CD4-positive, alpha-beta T cell (primary cell): Measurements from ENCODE around the gene SETD3. TPM values are rescaled to one million over a fixed set of nuclear protein-coding genes. Genes with fewer than 3 reads are reported as not detected.

Experiments used
- ATAC-seq: fragments of 200-7000 bp; cut with Tn5 transposase; one replicate; pipeline ENCODE4 v1.10.0; 2022; ENCODE audit warnings: mild to moderate bottlenecking; ENCODE audit not compliant: poor library complexity
- CTCF ChIA-PET: fragments of 350-600 bp; sonication (Branson Sonifier 250); formaldehyde crosslinking; loops from one replicate; lab custom pipeline; 2021; ENCODE audit warnings: antibody characterized with exemption, inconsistent platforms; lab: Charles Lee
- POLR2A ChIA-PET: fragments of 350-600 bp; sonication (Branson Sonifier 250); formaldehyde crosslinking; loops from one replicate; lab custom pipeline; 2021; ENCODE audit warnings: antibody characterized with exemption, inconsistent platforms; lab: Charles Lee
- DNase-seq, 14 experiments: peaks; one replicate each; pipeline ENCODE4 v3.0.0-alpha.2; 2013 to 2020; ENCODE audit warnings: mixed read lengths in 2 of 14
- H3K27ac ChIP-seq, 2 donors: one replicate each; pipeline versions ENCODE4 v1.5.1 to v1.7.0; 2013; ENCODE audit warnings: low read length in 2 of 2, low read depth in 1 of 2, mild to moderate bottlenecking in 1 of 2
- H3K27me3 ChIP-seq, 2 experiments: 1 replicate in 1 of 2; 2 replicates in 1 of 2; pipeline versions ENCODE4 v1.6.1 to v1.7.0; 2013; ENCODE audit warnings: low read length in 2 of 2, control low read depth in 1 of 2, mild to moderate bottlenecking in 1 of 2, moderate library complexity in 1 of 2; ENCODE audit not compliant: insufficient read depth in 2 of 2, control insufficient read depth in 1 of 2
- H3K36me3 ChIP-seq: one replicate; pipeline ENCODE4 v1.6.1; 2013; ENCODE audit warnings: low read length, control low read depth; ENCODE audit not compliant: insufficient read depth
- H3K4me1 ChIP-seq: one replicate; pipeline ENCODE4 v1.6.1; 2013; ENCODE audit warnings: low read length, control low read depth; ENCODE audit not compliant: insufficient read depth
- H3K4me3 ChIP-seq: one replicate; pipeline ENCODE4 v1.5.1; 2013; ENCODE audit warnings: mild to moderate bottlenecking, low read length, moderate library complexity
- H3K9me3 ChIP-seq, 2 experiments: 1 replicate in 1 of 2; 2 replicates in 1 of 2; pipeline versions ENCODE4 v1.6.1 to v1.7.0; 2013; ENCODE audit warnings: low read length in 2 of 2, mild to moderate bottlenecking in 2 of 2, control low read depth in 1 of 2, moderate library complexity in 1 of 2; ENCODE audit not compliant: control insufficient read depth in 1 of 2, insufficient read depth in 1 of 2
- H3K27ac Mint-ChIP-seq: one replicate; pipeline ENCODE4 v1.8.0; 2020; ENCODE audit warnings: mixed read lengths
- H3K27me3 Mint-ChIP-seq: one replicate; pipeline ENCODE4 v1.8.0; 2021; ENCODE audit warnings: mixed read lengths
- H3K36me3 Mint-ChIP-seq: one replicate; pipeline ENCODE4 v1.8.0; 2021; ENCODE audit warnings: low read depth, mixed read lengths
- H3K4me1 Mint-ChIP-seq: one replicate; pipeline ENCODE4 v1.8.0; 2021; ENCODE audit warnings: low read depth, mixed read lengths
- H3K4me3 Mint-ChIP-seq: one replicate; pipeline ENCODE4 v1.8.0; 2020; ENCODE audit warnings: mild to moderate bottlenecking, mixed read lengths
- H3K9me3 Mint-ChIP-seq: one replicate; pipeline ENCODE4 v1.8.0; 2020; ENCODE audit warnings: mixed read lengths
- CTCF ChIP-seq: fragments of 200-600 bp; IDR thresholded peaks from one replicate; pipeline ENCODE4 v1.8.0; 2022; ENCODE audit warnings: antibody characterized with exemption, mild to moderate bottlenecking
- intact Hi-C, 2 experiments: fragments of 100-400 bp; cut with DNase I in 1 of 2; cut with micrococcal nuclease in 1 of 2; formaldehyde crosslinking; loops; one replicate each; pipeline versions ENCODE4 v1.15.1 to v1.9.0; 2023 to 2025; cut with DNase I, micrococcal nuclease
- total RNA-seq, 174 experiments: library from RNA in 2 of 174; stranded (reverse) in 2 of 174; gene quantifications; one replicate each; pipeline ENCODE4 v1.2.3 and lab custom pipeline; 2021 to 2026

The SETD3 gene
- total RNA-seq, 2 experiments from 2014 or later: 46.1 to 51.4 TPM

- Histone ChIP-seq H3K27ac (no peak overlapping the region), H3K4me3 (no peak overlapping the region), H3K27me3 (peaks cover 5 to 6% of the 10 kb centered on the region in 2 experiments), H3K4me1 (no peaks in the 10 kb centered on the region), H3K36me3 (no peaks in the 10 kb centered on the region), H3K9me3 (no peaks in the 10 kb centered on the region)
- no peak for TF ChIP-seq CTCF
- no peak for DNase-seq
- H3K4me1 Mint-ChIP-seq: no peaks in the 10 kb centered on the region
- H3K9me3 Mint-ChIP-seq: peaks cover 4% of the 10 kb centered on the region
- no peaks in the 10 kb centered on the region for H3K36me3 Mint-ChIP-seq
- CTCF ChIA-PET: no interaction called here
- no peak overlapping the region for H3K27ac Mint-ChIP-seq
- no peak overlapping the region for H3K4me3 Mint-ChIP-seq
- ATAC-seq: no peak
- H3K27me3 Mint-ChIP-seq: peaks cover 25% of the 10 kb centered on the region
- intact Hi-C loops: loop anchor here in 1 of 2 experiments (1.0 kb wide), 1 partner anchor 26 kb away; no protein-coding TSS in a partner anchor
- POLR2A ChIA-PET: no interaction called here
Measured at GRCh38 chr14:99374964-99375363, 105.7 kb downstream of the SETD3 start.

- H3K4me1 Mint-ChIP-seq: no peaks in the 10 kb centered on the region
- ChIA-PET POLR2A (no interaction called here), CTCF (interaction anchor here (0.6 kb wide), 1 partner anchor 685 kb away, joined by 3 read pairs; no protein-coding TSS in a partner anchor)
- Histone ChIP-seq H3K27me3 (no peaks in the 10 kb centered on the region), H3K4me3 (no peak overlapping the region), H3K9me3 (no peaks in the 10 kb centered on the region), H3K36me3 (no peaks in the 10 kb centered on the region), H3K4me1 (no peaks in the 10 kb centered on the region), H3K27ac (no peak overlapping the region)
- H3K27me3 Mint-ChIP-seq: no peaks in the 10 kb centered on the region
- H3K4me3 Mint-ChIP-seq: no peak overlapping the region
- no peaks in the 10 kb centered on the region for H3K36me3 Mint-ChIP-seq
- no peak for DNase-seq
- no peak for TF ChIP-seq CTCF
- H3K9me3 Mint-ChIP-seq: no peaks in the 10 kb centered on the region
- H3K27ac Mint-ChIP-seq: no peak overlapping the region
- intact Hi-C loops: no loop called here
- ATAC-seq: no peak
Measured at GRCh38 chr14:99363616-99364290, 116.9 kb downstream of the SETD3 start.

GRCh38 chr14:99363051-99363450 lies 117.6 kb downstream of the SETD3 start:
- H3K9me3 ChIP-seq: no peaks in the 10 kb centered on the region
- H3K27ac ChIP-seq: no peak overlapping the region
- no peaks in the 10 kb centered on the region for H3K36me3 ChIP-seq
- no peak overlapping the region for H3K4me3 ChIP-seq
- H3K36me3 Mint-ChIP-seq: no peaks in the 10 kb centered on the region
- no peaks in the 10 kb centered on the region for H3K4me1 ChIP-seq
- H3K4me1 Mint-ChIP-seq: no peaks in the 10 kb centered on the region
- intact Hi-C loops: no loop called here
- H3K27me3 Mint-ChIP-seq: no peaks in the 10 kb centered on the region
- POLR2A ChIA-PET: no interaction called here
- CTCF ChIA-PET: no interaction called here
- H3K27ac Mint-ChIP-seq: no peak overlapping the region
- no peaks in the 10 kb centered on the region for H3K27me3 ChIP-seq
- TF ChIP-seq CTCF: no peak
- ATAC-seq: no peak
- no peaks in the 10 kb centered on the region for H3K9me3 Mint-ChIP-seq
- no peak overlapping the region for H3K4me3 Mint-ChIP-seq
- DNase-seq: no peak
